K562 (cell line): ENCODE measurements around the gene MPZL3. TPM values are rescaled to one million over a fixed set of nuclear protein-coding genes. Genes with fewer than 3 reads are reported as not detected.

ENCODE experiments used
- BRD4 ChIP-seq: fragments of 200-600 bp; sonication (generic); IDR thresholded peaks from 2 replicates; pipeline ENCODE4 v1.6.1; 2017; ENCODE audit warnings: inconsistent platforms
- BRD9 ChIP-seq: fragments of 450-650 bp; IDR thresholded peaks from 2 replicates; pipeline ENCODE4 v1.6.1; 2018; ENCODE audit warnings: low read depth; ENCODE audit not compliant: partially characterized antibody
- CHAMP1 ChIP-seq: fragments of 450-650 bp; IDR thresholded peaks from 2 replicates; pipeline ENCODE4 v1.6.1; 2016; ENCODE audit warnings: mild to moderate bottlenecking
- COPS2 ChIP-seq: fragments of 450-650 bp; conservative IDR thresholded peaks from 2 replicates; pipeline ENCODE4 v1.6.1; 2016; ENCODE audit warnings: mild to moderate bottlenecking, moderate library complexity
- CREB1 ChIP-seq, 2 experiments: sonication (generic) in 1 of 2; formaldehyde crosslinking in 1 of 2; IDR thresholded peaks; 2 replicates each; pipeline versions ENCODE4 v1.6.1 to v1.8.0; 2012 to 2022; ENCODE audit warnings: inconsistent platforms in 1 of 2, mild to moderate bottlenecking in 1 of 2, missing genetic modification reagents in 1 of 2, moderate library complexity in 1 of 2
- FOS ChIP-seq: IDR thresholded peaks from 3 replicates; pipeline ENCODE4 v1.6.1; 2011; ENCODE audit not compliant: insufficient read length; ENCODE audit errors: extremely low read depth
- GATAD2A ChIP-seq: fragments of 450-650 bp; IDR thresholded peaks from 2 replicates; pipeline ENCODE4 v1.6.1; 2017
- HDAC2 ChIP-seq: fragments of 450-650 bp; IDR thresholded peaks from 2 replicates; pipeline ENCODE4 v1.6.1; 2016; ENCODE audit warnings: mild to moderate bottlenecking
- HDAC3 ChIP-seq: fragments of 450-650 bp; IDR thresholded peaks from 2 replicates; pipeline ENCODE4 v1.6.1; 2018; ENCODE audit warnings: borderline replicate concordance, mild to moderate bottlenecking, moderate library complexity; ENCODE audit not compliant: partially characterized antibody
- MECOM ChIP-seq: fragments of 250-450 bp; sonication (Bioruptor Pico); IDR thresholded peaks from 2 replicates; pipeline ENCODE4 v1.8.0; 2022; ENCODE audit warnings: inconsistent platforms
- NRF1 ChIP-seq, 2 experiments: fragments of 450-650 bp; IDR thresholded peaks in 1 of 2; conservative IDR thresholded peaks in 1 of 2; 2 replicates each; pipeline ENCODE4 v1.6.1; 2014; ENCODE audit warnings: mild to moderate bottlenecking in 2 of 2
- OTX1 ChIP-seq: fragments of 450-650 bp; formaldehyde crosslinking; IDR thresholded peaks from 2 replicates; pipeline ENCODE4 v1.4.0; 2022; ENCODE audit warnings: mild to moderate bottlenecking
- RFX1 ChIP-seq: fragments of 450-650 bp; IDR thresholded peaks from 2 replicates; pipeline ENCODE4 v1.6.1; 2016; ENCODE audit warnings: mild to moderate bottlenecking, moderate library complexity
- SAFB2 ChIP-seq: fragments of 200-400 bp; formaldehyde crosslinking; IDR thresholded peaks from 2 replicates; pipeline ENCODE4 v1.6.1; 2018; ENCODE audit warnings: borderline replicate concordance, low read length, low read depth, moderate library complexity; ENCODE audit not compliant: severe bottlenecking
- SMARCE1 ChIP-seq: fragments of 450-650 bp; IDR thresholded peaks from 2 replicates; pipeline ENCODE4 v1.7.1; 2016; ENCODE audit warnings: mild to moderate bottlenecking
- TFAP4 ChIP-seq: sonication (generic); formaldehyde crosslinking; IDR thresholded peaks from 2 replicates; pipeline ENCODE4 v1.8.0; 2022; ENCODE audit warnings: missing genetic modification reagents, mild to moderate bottlenecking, moderate library complexity, borderline replicate concordance
- ZEB2 ChIP-seq: fragments of 450-650 bp; IDR thresholded peaks from 2 replicates; pipeline ENCODE4 v1.6.1; 2016
- ZFPM2 ChIP-seq: fragments of 250-450 bp; sonication (Bioruptor Pico); IDR thresholded peaks from 2 replicates; pipeline ENCODE4 v1.5.1; 2022; ENCODE audit warnings: mild to moderate bottlenecking
- ZNF639 ChIP-seq, 2 experiments: fragments of 200-800 bp in 1 of 2; sonication (Bioruptor generic) in 1 of 2; sonication (generic) in 1 of 2; formaldehyde crosslinking in 1 of 2; IDR thresholded peaks in 1 of 2; conservative IDR thresholded peaks in 1 of 2; 2 replicates each; pipeline versions ENCODE4 v1.5.0 to v1.6.1; 2016 to 2020; ENCODE audit warnings: missing compliant biosample characterization in 1 of 2, missing genetic modification characterization in 1 of 2, missing genetic modification reagents in 1 of 2
- ZNF75A ChIP-seq: fragments of 450-650 bp; formaldehyde crosslinking; IDR thresholded peaks from 2 replicates; pipeline ENCODE4 v1.4.0; 2020; ENCODE audit warnings: mild to moderate bottlenecking
- ZNF766 ChIP-seq: fragments of 200-800 bp; sonication (Bioruptor generic); conservative IDR thresholded peaks from 2 replicates; pipeline ENCODE4 v1.6.1; 2016; ENCODE audit warnings: missing genetic modification characterization, missing compliant biosample characterization
- polyA plus RNA-seq, 8 experiments: library from polyadenylated mRNA; depleted of rRNA in 4 of 8; stranded (reverse) in 5 of 8; unstranded in 3 of 8; fragments of >200 nt; fragmentation: Nextera tagmentation in 2 of 8; fragmentation: Illumina TruSeq in 1 of 8; extraction: Ambion mirVana in 2 of 8; extraction: Trizol in 1 of 8; gene quantifications; 2 replicates each; pipeline versions ENCODE4 v1.2.1 to v1.2.3, GENCODE V29; 2011 to 2014; ENCODE audit warnings: inconsistent platforms in 1 of 8, missing spikeins in 1 of 8
- total RNA-seq, 7 experiments: library from RNA; depleted of rRNA in 6 of 7; stranded (reverse); fragments of >200 nt in 6 of 7; fragmentation: Illumina TruSeq in 2 of 7; extraction: Trizol in 2 of 7; gene quantifications; 2 replicates each; pipeline versions ENCODE4 v1.2.1 to v1.2.3, GENCODE V29; 2011 to 2021; ENCODE audit warnings: low replicate concordance in 1 of 7

MPZL3 gene
- total and polyA plus RNA-seq, 9 of the 15 experiments (the other 6 are each of a cell fraction or from before 2014, with no cell fraction given) = 0.97 to 2.9 (median 1.6) TPM

GRCh38 chr11:118240999-118241763 is 11.0 kb downstream of the MPZL3 start (continued):
- peak; percentile 39; the same call in 1 of the 2 replicates for TF ChIP-seq TFAP4 (CRISPR knock-in tag)
- peak; percentile 100 for TF ChIP-seq HDAC2
- 0 out of 2 replicates have a peak, but pooled peaks have one; percentile 51 for TF ChIP-seq BRD4
- peak in 1 of 2 experiments; percentile 24; a peak in 1 of 4 replicates for TF ChIP-seq NRF1 (conservative IDR thresholded peaks at IDR 0.05 in 1 of 2, IDR thresholded peaks at IDR 0.05 in 1 of 2)
- TF ChIP-seq COPS2 = no peak
- peak; percentile 99 for TF ChIP-seq ZEB2
- TF ChIP-seq RFX1 = no peak
- peak; percentile 74; the same call in 1 of the 2 replicates for TF ChIP-seq GATAD2A
- TF ChIP-seq ZNF75A (CRISPR knock-in tag) = no peak
- peak; percentile 60 for TF ChIP-seq FOS
- peak; percentile 92 for TF ChIP-seq CHAMP1
- TF ChIP-seq ZNF766 = peak; percentile 80
- TF ChIP-seq BRD9 = peak; percentile 19
- peak; percentile 83 for TF ChIP-seq HDAC3
- peak; percentile 97 for TF ChIP-seq SMARCE1
- TF ChIP-seq ZFPM2 (CRISPR knock-in tag) = peak; percentile 81; the same call in 1 of the 2 replicates
- peak in 1 of 2 experiments; percentile 71; a peak in 2 of 4 replicates for TF ChIP-seq ZNF639 (CRISPR knock-in tag; conservative IDR thresholded peaks at IDR 0.05 in 1 of 2, IDR thresholded peaks at IDR 0.05 in 1 of 2)
- no peak for TF ChIP-seq OTX1 (CRISPR knock-in tag)
- peak; percentile 8; the same call in 1 of the 2 replicates for TF ChIP-seq CREB1 (IDR thresholded peaks at IDR 0.05)
- TF ChIP-seq CREB1 (CRISPR knock-in tag; IDR thresholded peaks at IDR 0.05) = no peak
- no peak for TF ChIP-seq SAFB2
- 0 out of 2 replicates have a peak, but pooled peaks have one; percentile 39 for TF ChIP-seq MECOM
